Esophagus squamous epithelium (tissue), 5 donors: ENCODE results near the gene GPALPP1. TPM values are rescaled to one million over a fixed set of nuclear protein-coding genes. Genes with fewer than 3 reads are reported as not detected.
"Not testable (repeated sequence)": the region's sequence is repeated elsewhere in the genome, so short reads cannot be mapped to it uniquely, and the experiment has no call there.

Experiments
- DNase-seq: peaks from one replicate; lab custom pipeline; 2025; lab: John Stamatoyannopoulos, UW
- H3K27ac ChIP-seq, 4 donors: fragments of 200-600 bp; sonication (generic); one replicate each; pipeline ENCODE4 v1.5.1; 2016 to 2019; ENCODE audit warnings: mild to moderate bottlenecking in 1 of 4
- H3K27me3 ChIP-seq, 4 donors: fragments of 200-600 bp; sonication (generic); 1 replicate in 3 of 4; 2 replicates in 1 of 4; pipeline versions ENCODE4 v1.5.1 to v1.6.0; 2017 to 2021; ENCODE audit warnings: antibody characterized with exemption in 1 of 4
- H3K36me3 ChIP-seq, 3 donors: fragments of 200-600 bp; sonication (generic); one replicate each; pipeline ENCODE4 v1.5.1; 2016 to 2019
- H3K4me1 ChIP-seq, 3 donors: fragments of 200-600 bp; sonication (generic); one replicate each; pipeline ENCODE4 v1.5.1; 2017 to 2019
- H3K4me3 ChIP-seq, 4 donors: fragments of 200-600 bp; sonication (generic); 1 replicate in 3 of 4; 2 replicates in 1 of 4; pipeline ENCODE4 v1.5.1; 2016 to 2019; ENCODE audit warnings: mild to moderate bottlenecking in 2 of 4, moderate library complexity in 1 of 4
- H3K9me3 ChIP-seq, 3 donors: fragments of 200-600 bp; sonication (generic); one replicate each; pipeline ENCODE4 v1.5.1; 2016 to 2019
- CTCF ChIP-seq, 6 experiments: fragments of 450-650 bp in 4 of 6; fragments of 200-600 bp in 2 of 6; sonication (generic) in 2 of 6; IDR thresholded peaks; one replicate each; pipeline ENCODE4 v1.5.1; 2016 to 2019; ENCODE audit warnings: antibody characterized with exemption in 6 of 6, mild to moderate bottlenecking in 4 of 6, moderate library complexity in 4 of 6
- POLR2A ChIP-seq, 4 donors: fragments of 450-650 bp; IDR thresholded peaks; one replicate each; pipeline ENCODE4 v1.6.1; 2017; ENCODE audit warnings: antibody characterized with exemption in 4 of 4, mild to moderate bottlenecking in 4 of 4, moderate library complexity in 3 of 4
- WGBS, 2 donors: methylation state at CpG; one replicate each; pipeline ENCODE4 v1.1.5; 2018; 5-methylcytosine and 5-hydroxymethylcytosine counted together
- intact Hi-C: fragments of 100-400 bp; cut with DNase I; formaldehyde crosslinking; loops from one replicate; pipeline ENCODE4 v1.15.0; 2022
- total RNA-seq, 4 donors: library from RNA; depleted of rRNA; stranded (reverse); fragments of >200 nt; gene quantifications; one replicate each; pipeline ENCODE4 v1.1.0, GENCODE V29; 2016
- donor health status: DM: yes; HTN: yes; CAD: no.

Gene GPALPP1
- total RNA-seq, 4 donors from 2014 or later = 10.5 to 29.6 (median 14.4) TPM

GRCh38 chr13:45016792-45017425, 27.6 kb downstream of the GPALPP1 start:
- intact Hi-C loops = no loop called here
- no peaks in the 10 kb centered on the region for H3K9me3 ChIP-seq
- 95 to 100% methylated on average over 3 of the region's 3 CpGs for WGBS, 2 donors
- H3K27ac ChIP-seq = no peak overlapping the region
- TF ChIP-seq CTCF (IDR thresholded peaks at IDR 0.05) = no peak
- DNase-seq = no peak
- no peaks in the 10 kb centered on the region for H3K4me1 ChIP-seq
- no peak overlapping the region for H3K4me3 ChIP-seq
- H3K27me3 ChIP-seq = no peaks in the 10 kb centered on the region
- peaks cover 0 to 77% (median 0%) of the 10 kb centered on the region in 3 donors for H3K36me3 ChIP-seq

DNA sequence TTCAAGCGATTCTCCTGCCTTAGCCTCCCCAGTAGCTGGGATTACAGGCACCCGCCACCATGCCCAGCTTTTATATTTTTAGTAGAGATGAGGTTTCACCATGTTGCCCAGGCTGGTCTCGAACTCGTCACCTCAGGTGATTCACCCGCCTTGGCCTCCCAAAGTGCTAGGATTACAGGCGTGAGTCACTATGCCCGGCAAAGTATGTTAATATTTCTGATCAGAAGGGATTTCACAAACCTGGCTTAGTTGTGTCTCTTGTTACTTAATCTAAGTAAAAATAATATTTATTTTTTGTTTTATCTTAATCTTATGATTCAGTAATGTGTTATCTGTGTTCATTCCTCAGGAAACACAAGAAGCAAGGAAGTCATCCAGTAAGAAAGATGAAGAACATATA, 30.6 kb downstream of the GPALPP1 start:
- H3K4me3 ChIP-seq, H3K9me3 ChIP-seq, DNase-seq, H3K27me3 ChIP-seq, H3K27ac ChIP-seq, intact Hi-C loops, H3K4me1 ChIP-seq: not testable (repeated sequence)
- WGBS, 2 donors = 80 to 86% methylated on average over 7 of the region's 7 CpGs
- peaks cover 0 to 92% (median 0%) of the 10 kb centered on the region in 3 donors for H3K36me3 ChIP-seq

GRCh38 chr13:45021250-45021649, 31.9 kb downstream of the GPALPP1 start:
- no peak for TF ChIP-seq POLR2A (IDR thresholded peaks at IDR 0.05)
- TF ChIP-seq CTCF (IDR thresholded peaks at IDR 0.05) = no peak
- Histone ChIP-seq H3K27me3 (no peaks in the 10 kb centered on the region), H3K36me3 (peaks cover 0 to 92% (median 0%) of the 10 kb centered on the region in 3 donors), H3K4me3 (no peak overlapping the region), H3K27ac (no peak overlapping the region), H3K4me1 (no peaks in the 10 kb centered on the region), H3K9me3 (no peaks in the 10 kb centered on the region)
- WGBS, 2 donors = 88 to 92% methylated on average over 3 of the region's 3 CpGs
- no peak for DNase-seq
- intact Hi-C loops = no loop called here

- intact Hi-C loops = no loop called here
- H3K4me1 ChIP-seq = no peaks in the 10 kb centered on the region
- 91 to 93% methylated on average over 2 of the region's 2 CpGs for WGBS, 2 donors
- H3K9me3 ChIP-seq = no peaks in the 10 kb centered on the region
- peaks cover 0 to 99% (median 10%) of the 10 kb centered on the region in 3 donors for H3K36me3 ChIP-seq
- no peak for DNase-seq
- TF ChIP-seq POLR2A (IDR thresholded peaks at IDR 0.05) (no peak), CTCF (IDR thresholded peaks at IDR 0.05) (no peak)
- no peak overlapping the region for H3K4me3 ChIP-seq
- no peak overlapping the region for H3K27ac ChIP-seq
- H3K27me3 ChIP-seq = no peaks in the 10 kb centered on the region
These were observed 35.5 kb downstream of the GPALPP1 start for GRCh38 chr13:45024847-45025246.

DNA sequence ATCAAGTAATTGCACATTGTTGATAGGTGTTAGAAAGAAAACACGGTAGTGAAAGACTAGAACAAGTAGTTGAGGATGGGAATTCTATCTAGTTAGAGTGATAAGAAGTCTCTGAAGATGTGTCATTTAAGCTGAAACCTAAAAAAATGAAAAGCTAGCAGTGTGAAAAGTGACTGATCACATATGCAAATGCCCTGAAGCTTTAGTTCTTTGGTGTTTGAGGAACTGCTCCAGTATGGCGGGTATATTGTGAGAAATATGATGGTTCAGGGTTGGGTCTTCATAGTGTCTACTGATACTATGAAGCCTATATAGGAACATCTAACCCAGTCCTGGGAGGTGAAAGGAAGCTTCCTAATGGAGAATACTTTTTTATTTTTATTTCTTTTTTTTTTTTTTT, 45.0 kb downstream of the GPALPP1 start:
- intact Hi-C loops = no loop called here
- Histone ChIP-seq H3K27ac (no peak overlapping the region), H3K27me3 (no peaks in the 10 kb centered on the region), H3K4me3 (no peak overlapping the region), H3K4me1 (no peaks in the 10 kb centered on the region), H3K9me3 (no peaks in the 10 kb centered on the region), H3K36me3 (peaks cover 0 to 52% (median 0%) of the 10 kb centered on the region in 3 donors)
- DNase-seq = no peak
- WGBS, 2 donors = 90 to 96% methylated on average over 2 of the region's 2 CpGs
- TF ChIP-seq POLR2A (IDR thresholded peaks at IDR 0.05) (no peak), CTCF (IDR thresholded peaks at IDR 0.05) (no peak)

DNA sequence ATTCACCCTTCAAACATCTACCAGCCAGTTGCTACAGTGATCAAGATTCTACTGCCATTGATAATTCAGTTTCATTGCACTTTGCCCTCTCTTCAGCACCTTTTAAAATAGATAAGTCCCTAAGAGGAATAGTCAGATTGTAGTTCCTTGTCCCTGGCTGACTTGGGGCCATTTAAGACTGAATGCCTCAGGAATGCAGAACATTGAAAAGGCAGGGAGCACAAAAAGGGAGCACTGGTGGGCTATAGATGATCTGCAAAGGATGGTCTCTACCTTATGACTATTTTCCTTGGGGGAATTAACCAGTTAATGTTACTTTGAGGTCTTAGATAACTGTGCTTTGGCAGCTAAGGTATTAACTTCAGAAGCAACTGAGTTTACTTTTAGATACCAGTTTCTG, 46.9 kb downstream of the GPALPP1 start:
- Histone ChIP-seq H3K27ac (no peak overlapping the region), H3K36me3 (peaks cover 0 to 39% (median 0%) of the 10 kb centered on the region in 3 donors), H3K9me3 (no peaks in the 10 kb centered on the region), H3K4me1 (no peaks in the 10 kb centered on the region), H3K4me3 (no peak overlapping the region), H3K27me3 (no peaks in the 10 kb centered on the region)
- intact Hi-C loops = no loop called here
- no peak for DNase-seq
- TF ChIP-seq CTCF (IDR thresholded peaks at IDR 0.05) (no peak), POLR2A (IDR thresholded peaks at IDR 0.05) (no peak)
